NCI-H128 (cell line): ENCODE measurements around the gene ARMC9.
A peak's percentile ranks its signal among the peaks of the same experiment; 100 is the strongest.
"Not testable (repeated sequence)": the region's sequence is repeated elsewhere in the genome, so short reads cannot be mapped to it uniquely, and the experiment has no call there.

Experiments
- DNase-seq: peaks from one replicate; lab custom pipeline; 2025; ENCODE audit not compliant: unreplicated experiment; lab: John Stamatoyannopoulos, UW

Gene ARMC9

GRCh38 chr2:231198291-231199173 lies at the start of gene ARMC9:
Gene ARMC9, plus strand, starts transcription at chr2:231198631. Its CDS starts 7,608 bp downstream, at chr2:231206239.
- peak; percentile 8 for DNase-seq

- DNase-seq: no peak
These were observed 45.5 kb upstream of the ARMC9 start for GRCh38 chr2:231152800-231153557.

GRCh38 chr2:231159306-231159705 lies 39.1 kb upstream of the ARMC9 start:
- no peak for DNase-seq

- DNase-seq: no peak
These were observed 37.7 kb upstream of the ARMC9 start for GRCh38 chr2:231160701-231161100.

- no peak for DNase-seq
These were observed 37.1 kb upstream of the ARMC9 start for GRCh38 chr2:231161252-231161839.

- no peak for DNase-seq
These were observed 36.5 kb upstream of the ARMC9 start for GRCh38 chr2:231161877-231162329.

- no peak for DNase-seq
These were observed 35.4 kb upstream of the ARMC9 start for GRCh38 chr2:231163011-231163410.

- no peak for DNase-seq
These were observed 34.9 kb upstream of the ARMC9 start for GRCh38 chr2:231163414-231164095.

GRCh38 chr2:231167745-231168459 lies 30.5 kb upstream of the ARMC9 start:
- no peak for DNase-seq

- DNase-seq: no peak
These were observed 29.8 kb upstream of the ARMC9 start for GRCh38 chr2:231168460-231169139.

GRCh38 chr2:231169488-231169887 lies 28.9 kb upstream of the ARMC9 start:
- DNase-seq: no peak

- DNase-seq: no peak
These were observed 28.4 kb upstream of the ARMC9 start for GRCh38 chr2:231170055-231170454.

- no peak for DNase-seq
These were observed 26.4 kb upstream of the ARMC9 start for GRCh38 chr2:231172025-231172424.

GRCh38 chr2:231174211-231174651 lies 24.2 kb upstream of the ARMC9 start:
- DNase-seq: no peak

GRCh38 chr2:231176066-231176465 lies 22.4 kb upstream of the ARMC9 start:
- DNase-seq: no peak

GRCh38 chr2:231177156-231178025 lies 21.0 kb upstream of the ARMC9 start:
- no peak for DNase-seq

- DNase-seq: not testable (repeated sequence)
These were observed 19.6 kb upstream of the ARMC9 start for GRCh38 chr2:231178805-231179204.

- no peak for DNase-seq
These were observed 16.4 kb upstream of the ARMC9 start for GRCh38 chr2:231181860-231182512.
